ENCODE results near the gene ROR2. TPM values are rescaled to one million over a fixed set of nuclear protein-coding genes. Genes with fewer than 3 reads are reported as not detected.

ROR2 gene
- total RNA-seq, 1 experiment from 2014 or later: not detected

GRCh38 chr9:91700475-91700874 is 249.6 kb downstream of the ROR2 start:
- no TSS peak for BruUV-seq (replicated peaks)

GRCh38 chr9:91698266-91698665 is 251.8 kb downstream of the ROR2 start:
- DNase-seq (no peak), ATAC-seq (no peak)
- Histone ChIP-seq H2AFZ (ENCODE audit: low read length) (no peak overlapping the region), H3K36me3 (ENCODE audit: low read depth, low read length) (no peaks in the 10 kb centered on the region), H3K4me2 (ENCODE audit: low read length) (no peak overlapping the region), H3K9me2 (replicated peaks; ENCODE audit: low read length) (no peaks in the 10 kb centered on the region), H3K27me3 (ENCODE audit: low read length) (no peaks in the 10 kb centered on the region), H3F3A (ENCODE audit: low read length, unreplicated experiment) (no peaks in the 10 kb centered on the region), H3K79me2 (ENCODE audit: low read length) (no peaks in the 10 kb centered on the region), H3K9ac (ENCODE audit: low read length) (no peak overlapping the region), H4K20me1 (ENCODE audit: low read length) (no peaks in the 10 kb centered on the region), H3K27ac (ENCODE audit: low read length) (no peak overlapping the region), H3K4me3 (ENCODE audit: low read length) (no peak overlapping the region), H3K9me3 (ENCODE audit: low read length) (no peaks in the 10 kb centered on the region), H3K4me1 (ENCODE audit: insufficient read depth, low read length) (no peaks in the 10 kb centered on the region)
- intact Hi-C loops (cut with micrococcal nuclease): no loop called here
- ChIA-PET POLR2A (ENCODE audit: unreplicated experiment) (no interaction called here), CTCF (no interaction called here)
- no TSS peak for BruUV-seq (replicated peaks)
- TF ChIP-seq CTCF (conservative IDR thresholded peaks at IDR 0.05; ENCODE audit: low read depth, low read length) (no peak), EZH2phosphoT487 (IDR thresholded peaks at IDR 0.05; ENCODE audit: borderline replicate concordance, low read length) (no peak), EZH2 (IDR thresholded peaks at IDR 0.05; ENCODE audit: low read length, unreplicated experiment) (no peak)

More at GRCh38 chr9:91700475-91700874, 249.6 kb downstream of the ROR2 start:
- Histone ChIP-seq H3K9me3 (ENCODE audit: low read length) (no peaks in the 10 kb centered on the region), H3K4me2 (ENCODE audit: low read length) (no peak overlapping the region), H3K4me3 (ENCODE audit: low read length) (no peak overlapping the region), H4K20me1 (ENCODE audit: low read length) (no peaks in the 10 kb centered on the region), H3K4me1 (ENCODE audit: insufficient read depth, low read length) (no peaks in the 10 kb centered on the region), H3K79me2 (ENCODE audit: low read length) (no peaks in the 10 kb centered on the region), H3K9me2 (replicated peaks; ENCODE audit: low read length) (no peaks in the 10 kb centered on the region), H3F3A (ENCODE audit: low read length, unreplicated experiment) (no peaks in the 10 kb centered on the region), H2AFZ (ENCODE audit: low read length) (no peak overlapping the region), H3K9ac (ENCODE audit: low read length) (no peak overlapping the region), H3K36me3 (ENCODE audit: low read depth, low read length) (no peaks in the 10 kb centered on the region), H3K27ac (ENCODE audit: low read length) (no peak overlapping the region), H3K27me3 (ENCODE audit: low read length) (no peaks in the 10 kb centered on the region)
- CTCF ChIA-PET: no interaction called here
- ATAC-seq: no peak
- POLR2A ChIA-PET (ENCODE audit: unreplicated experiment): no interaction called here
- no peak for TF ChIP-seq EZH2phosphoT487 (IDR thresholded peaks at IDR 0.05; ENCODE audit: borderline replicate concordance, low read length)
- no peak for TF ChIP-seq CTCF (conservative IDR thresholded peaks at IDR 0.05; ENCODE audit: low read depth, low read length)
- TF ChIP-seq EZH2 (IDR thresholded peaks at IDR 0.05; ENCODE audit: low read length, unreplicated experiment): no peak
- no peak for DNase-seq
- intact Hi-C loops (cut with micrococcal nuclease): no loop called here

- H3F3A ChIP-seq (ENCODE audit: low read length, unreplicated experiment): no peaks in the 10 kb centered on the region
- H3K9me2 ChIP-seq (replicated peaks; ENCODE audit: low read length): no peaks in the 10 kb centered on the region
- no peak overlapping the region for H3K4me3 ChIP-seq (ENCODE audit: low read length)
- H3K4me1 ChIP-seq (ENCODE audit: insufficient read depth, low read length): no peaks in the 10 kb centered on the region
- DNase-seq (no peak), ATAC-seq (no peak)
- TF ChIP-seq CTCF (conservative IDR thresholded peaks at IDR 0.05; ENCODE audit: low read depth, low read length): no peak
- no peak for TF ChIP-seq EZH2 (IDR thresholded peaks at IDR 0.05; ENCODE audit: low read length, unreplicated experiment)
- TF ChIP-seq EZH2phosphoT487 (IDR thresholded peaks at IDR 0.05; ENCODE audit: borderline replicate concordance, low read length): no peak
- H4K20me1 ChIP-seq (ENCODE audit: low read length): no peaks in the 10 kb centered on the region
- no peak overlapping the region for H2AFZ ChIP-seq (ENCODE audit: low read length)
- H3K27ac ChIP-seq (ENCODE audit: low read length): no peak overlapping the region
- no peaks in the 10 kb centered on the region for H3K36me3 ChIP-seq (ENCODE audit: low read depth, low read length)
- H3K4me2 ChIP-seq (ENCODE audit: low read length): no peak overlapping the region
- H3K9ac ChIP-seq (ENCODE audit: low read length): no peak overlapping the region
- no peaks in the 10 kb centered on the region for H3K9me3 ChIP-seq (ENCODE audit: low read length)
- POLR2A ChIA-PET (ENCODE audit: unreplicated experiment): no interaction called here
- no TSS peak for BruUV-seq (replicated peaks)
- intact Hi-C loops (cut with micrococcal nuclease): no loop called here
- H3K27me3 ChIP-seq (ENCODE audit: low read length): no peaks in the 10 kb centered on the region
- CTCF ChIA-PET: no interaction called here
- no peaks in the 10 kb centered on the region for H3K79me2 ChIP-seq (ENCODE audit: low read length)
These were observed 252.8 kb downstream of the ROR2 start for GRCh38 chr9:91697201-91697600.

Data from PC-3 (cell line).